Ovary (tissue), 9 donors: ENCODE data around the gene CCT7. TPM values are rescaled to one million over a fixed set of nuclear protein-coding genes. Genes with fewer than 3 reads are reported as not detected.

ENCODE experiments used
- DNase-seq, 5 donors: peaks; one replicate each; pipeline ENCODE4 v3.0.0-alpha.2; 2019 to 2020
- H3K27ac ChIP-seq, 2 donors: fragments of 200-600 bp; one replicate each; pipeline versions ENCODE4 v1.5.1 to v1.8.0; 2019 to 2022
- H3K27me3 ChIP-seq: fragments of 200-600 bp; one replicate; pipeline ENCODE4 v1.8.0; 2022
- H3K36me3 ChIP-seq: fragments of 200-600 bp; sonication (generic); one replicate; pipeline ENCODE4 v1.5.1; 2019
- H3K4me1 ChIP-seq: one replicate; pipeline ENCODE4 v1.8.1; 2013; ENCODE audit warnings: mild to moderate bottlenecking, moderate library complexity; ENCODE audit not compliant: insufficient read depth
- H3K4me3 ChIP-seq: fragments of 200-600 bp; sonication (generic); one replicate; pipeline ENCODE4 v1.5.1; 2017
- H3K9me3 ChIP-seq, 2 donors: fragments of 200-600 bp in 1 of 2; sonication (generic) in 1 of 2; one replicate each; pipeline versions ENCODE4 v1.5.1 to v1.8.1; 2013 to 2019; ENCODE audit warnings: mild to moderate bottlenecking in 1 of 2, moderate library complexity in 1 of 2
- CTCF ChIP-seq, 3 donors: fragments of 450-650 bp in 2 of 3; fragments of 200-600 bp in 1 of 3; IDR thresholded peaks; one replicate each; pipeline versions ENCODE4 v1.5.1 to v1.8.0; 2016 to 2022; ENCODE audit warnings: antibody characterized with exemption in 3 of 3, mild to moderate bottlenecking in 1 of 3
- EP300 ChIP-seq: sonication (generic); formaldehyde crosslinking; IDR thresholded peaks from one replicate; pipeline ENCODE4 v1.6.1; 2017; ENCODE audit warnings: antibody characterized with exemption
- POLR2A ChIP-seq: fragments of 450-650 bp; IDR thresholded peaks from one replicate; pipeline ENCODE4 v1.6.1; 2017; ENCODE audit warnings: antibody characterized with exemption, mild to moderate bottlenecking, moderate library complexity
- WGBS, 3 donors: extraction: QIAGEN DNeasy Blood & Tissue Kit in 1 of 3; methylation state at CpG; one replicate each; pipeline versions ENCODE4 v1.1.5 to v1.1.7; 2013 to 2017; 5-methylcytosine and 5-hydroxymethylcytosine counted together
- intact Hi-C, 4 donors: fragments of 100-400 bp; cut with DNase I; formaldehyde crosslinking; loops; one replicate each; pipeline versions ENCODE4 v1.11.0 to v1.15.1; 2022 to 2023
- polyA plus RNA-seq, 2 donors: library from polyadenylated mRNA; stranded (reverse); fragments of 200-250 nt in 1 of 2; fragments of 350-450 nt in 1 of 2; fragmentation: Illumina TruSeq in 1 of 2; extraction: RNeasy Lipid Tissue Mini Kit (QIAGEN cat#74804) in 1 of 2; gene quantifications; one replicate each; pipeline ENCODE4 v1.2.3, GENCODE V29; 2013 to 2014
- total RNA-seq, 7 donors: library from RNA; depleted of rRNA in 2 of 7; stranded (reverse); fragments of >200 nt in 2 of 7; fragmentation: NEBNext Ultra II Directional in 3 of 7; extraction: Animal tissue kit (Norgen Biotek cat#: 25700) in 3 of 7; gene quantifications; one replicate each; pipeline versions ENCODE4 v1.1.0 to v1.2.4, GENCODE V29; 2016 to 2023
- donor health status: DM: no; HTN: no; CAD: no; lungs with moderate emphysema.
- donor health status: DM: no; HTN: no; CAD: no.
- donor health status: Bipolar disorder and iron deficiency.
- donor health status: DM: yes; HTN: yes; CAD: no.
- donor health status: DM: no; HTN: no; CAD: no.
- donor health status: DM: yes; HTN: yes; CAD: no.

Gene CCT7
- total and polyA plus RNA-seq, 9 donors: 143 to 289 (median 220) TPM

- TF ChIP-seq EP300 (no peak), CTCF (IDR thresholded peaks at IDR 0.05) (no peak), POLR2A (no peak)
- Histone ChIP-seq H3K27ac (no peak overlapping the region), H3K9me3 (no peaks in the 10 kb centered on the region), H3K4me1 (peaks cover 10% of the 10 kb centered on the region), H3K4me3 (no peak overlapping the region), H3K27me3 (peaks cover 10% of the 10 kb centered on the region), H3K36me3 (no peaks in the 10 kb centered on the region)
- intact Hi-C loops: no loop called here
- 2 to 7% (median 4%) methylated on average over 25 to 38 of the region's 38 CpGs for WGBS, 3 donors
- DNase-seq: no peak
Observed at GRCh38 chr2:73292316-73292905, 58.3 kb downstream of the CCT7 start.

- Histone ChIP-seq H3K4me1 (peaks cover 10% of the 10 kb centered on the region), H3K27ac (no peak overlapping the region), H3K9me3 (no peaks in the 10 kb centered on the region), H3K4me3 (peak overlapping the region; percentile 9), H3K27me3 (peaks cover 10% of the 10 kb centered on the region), H3K36me3 (no peaks in the 10 kb centered on the region)
- WGBS, 3 donors: 1 to 2% (median 2%) methylated on average over 38 to 64 of the region's 64 CpGs
- DNase-seq: no peak
- TF ChIP-seq POLR2A (no peak), EP300 (no peak), CTCF (IDR thresholded peaks at IDR 0.05) (no peak)
- intact Hi-C loops: no loop called here
Observed at GRCh38 chr2:73292906-73293533, 58.9 kb downstream of the CCT7 start.

GRCh38 chr2:73293534-73294171 lies 59.5 kb downstream of the CCT7 start, which contains the start of gene EGR4:
Gene EGR4 (minus strand): TSS chr2:73293548. CDS start chr2:73293317, 231 bp downstream.
- peak within 1 kb of the TSS; percentile 9 for H3K4me3 ChIP-seq
- peak in 2 of 5 donors; percentile 25 to 43 for DNase-seq
- no peaks in the 10 kb centered on the region for H3K9me3 ChIP-seq
- WGBS, 3 donors: 1 to 2% (median 1%) methylated on average over 28 to 45 of the region's 45 CpGs
- peaks cover 10% of the 10 kb centered on the region for H3K4me1 ChIP-seq
- peaks cover 10% of the 10 kb centered on the region for H3K27me3 ChIP-seq
- H3K36me3 ChIP-seq: no peaks in the 10 kb centered on the region
- TF ChIP-seq EP300 (no peak), CTCF (IDR thresholded peaks at IDR 0.05) (no peak), POLR2A (no peak)
- intact Hi-C loops: no loop called here
- no peak within 1 kb of the TSS for H3K27ac ChIP-seq

DNA sequence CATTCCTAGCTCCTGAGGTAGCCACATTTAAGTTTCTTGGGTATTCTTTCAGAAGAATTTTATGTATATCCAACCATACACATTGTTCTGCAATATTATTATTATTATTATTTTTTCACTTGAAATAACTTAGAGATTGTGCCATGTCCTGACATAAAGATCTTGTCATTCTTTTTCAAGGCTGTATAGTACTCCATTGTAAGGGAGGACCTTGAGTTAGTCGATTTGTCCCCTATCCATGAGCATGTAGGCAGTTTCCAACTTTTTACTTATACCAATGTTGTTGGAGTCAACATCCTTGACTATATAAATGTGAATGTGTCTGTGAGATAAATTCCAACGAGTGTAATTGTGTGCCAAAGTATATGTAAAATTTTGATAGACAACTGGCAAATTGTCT lies 60.1 kb downstream of the CCT7 start:
- Histone ChIP-seq H3K36me3 (no peaks in the 10 kb centered on the region), H3K4me3 (no peak overlapping the region), H3K27ac (no peak overlapping the region), H3K9me3 (no peaks in the 10 kb centered on the region), H3K27me3 (peaks cover 10% of the 10 kb centered on the region), H3K4me1 (peaks cover 10% of the 10 kb centered on the region)
- TF ChIP-seq CTCF (IDR thresholded peaks at IDR 0.05) (no peak), POLR2A (no peak), EP300 (no peak)
- 75 to 92% (median 92%) methylated on average over 2 of the region's 2 CpGs for WGBS, 3 donors
- intact Hi-C loops: no loop called here
- DNase-seq: no peak
